ENCODE measurements around the gene PTPN11.

The PTPN11 gene

GRCh38 chr12:112555621-112556233 is 137.0 kb downstream of the PTPN11 start:
- no peak for DNase-seq

DNA sequence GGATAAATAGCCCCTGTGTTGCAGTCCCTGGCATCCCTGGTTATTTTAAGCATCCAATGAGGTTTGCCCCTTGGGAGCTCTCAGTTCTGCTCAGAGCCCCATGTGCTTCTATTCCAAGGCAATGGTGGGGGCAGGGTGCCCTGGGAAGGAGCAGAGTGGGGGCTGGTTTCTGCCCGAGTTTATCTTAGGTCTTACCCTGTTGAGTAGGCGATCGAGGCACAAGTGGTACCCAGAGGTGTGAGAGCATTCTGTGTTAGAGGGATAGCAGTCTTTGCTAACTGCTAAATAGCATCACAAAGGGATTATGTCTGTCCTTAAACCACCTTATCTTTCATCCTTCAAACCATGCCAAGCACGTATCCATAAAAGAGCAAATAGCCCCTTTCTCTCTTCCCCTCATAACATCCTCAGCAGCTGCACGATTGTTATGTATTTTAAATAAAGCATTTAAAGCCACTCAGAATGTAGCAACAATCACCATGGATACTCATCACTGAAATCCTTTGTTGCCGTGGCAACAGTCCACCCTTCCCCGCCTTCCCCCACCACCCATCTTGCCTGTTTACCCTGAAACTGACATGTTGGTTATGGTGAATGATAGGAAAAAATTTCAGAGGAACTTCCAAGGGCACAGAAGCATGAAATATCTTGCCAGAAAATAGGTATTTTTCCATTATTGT is 139.3 kb downstream of the PTPN11 start:
- no peak for DNase-seq

All from femur (tissue), 1 donor.